GM19351 (cell line): ENCODE data around the gene HGS.

Experiments used
- ATAC-seq: cut with Tn5 transposase; IDR thresholded peaks from one replicate; pipeline ENCODE4 v1.9.1; 2021; ENCODE audit warnings: mild to moderate bottlenecking, moderate library complexity; ENCODE audit not compliant: unreplicated experiment

Gene HGS

DNA sequence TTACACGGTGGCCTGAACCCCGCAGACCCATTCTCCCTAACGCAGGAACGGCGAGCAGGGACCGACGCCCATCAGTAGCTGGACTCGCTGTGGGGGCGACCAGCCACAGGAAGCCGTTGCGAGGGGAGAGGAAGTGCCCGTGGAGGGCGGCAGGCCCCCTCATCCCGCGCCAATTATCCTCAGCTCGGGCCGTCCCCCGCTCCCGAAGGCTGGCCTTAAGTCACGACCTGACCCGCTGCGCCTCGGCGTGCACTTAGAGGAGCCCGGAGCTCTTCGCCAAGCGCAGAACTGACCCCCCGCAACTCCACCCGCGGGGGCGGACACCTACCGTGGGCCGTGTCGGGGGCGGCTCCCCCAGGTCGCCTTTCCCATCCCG is 615 bp upstream of the HGS start:
- ATAC-seq, result peak; percentile 2

DNA sequence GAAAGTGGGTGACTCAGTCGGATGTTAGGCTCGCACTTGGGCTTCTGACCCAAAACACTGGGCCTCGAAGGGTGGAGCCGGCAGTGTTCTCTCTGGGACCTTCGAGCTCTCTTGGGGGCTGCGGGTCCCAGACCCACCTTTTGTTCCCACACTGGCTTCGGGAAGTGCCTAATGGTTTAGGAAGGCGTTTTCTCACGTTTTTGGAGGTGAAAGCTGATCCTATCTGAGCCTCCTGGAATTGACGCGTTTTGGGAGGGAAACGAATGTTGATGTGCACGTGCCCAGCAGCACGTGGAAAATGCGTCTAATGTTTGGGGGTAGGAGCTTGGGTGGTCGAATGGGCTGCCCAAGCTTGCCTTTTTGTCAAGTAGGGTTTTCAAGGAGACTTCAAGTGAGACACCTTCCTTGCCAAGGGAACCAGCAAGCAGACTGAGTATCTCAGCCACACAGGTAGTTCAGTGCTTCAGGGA is 666 bp downstream of the HGS start:
- no peak for ATAC-seq

DNA sequence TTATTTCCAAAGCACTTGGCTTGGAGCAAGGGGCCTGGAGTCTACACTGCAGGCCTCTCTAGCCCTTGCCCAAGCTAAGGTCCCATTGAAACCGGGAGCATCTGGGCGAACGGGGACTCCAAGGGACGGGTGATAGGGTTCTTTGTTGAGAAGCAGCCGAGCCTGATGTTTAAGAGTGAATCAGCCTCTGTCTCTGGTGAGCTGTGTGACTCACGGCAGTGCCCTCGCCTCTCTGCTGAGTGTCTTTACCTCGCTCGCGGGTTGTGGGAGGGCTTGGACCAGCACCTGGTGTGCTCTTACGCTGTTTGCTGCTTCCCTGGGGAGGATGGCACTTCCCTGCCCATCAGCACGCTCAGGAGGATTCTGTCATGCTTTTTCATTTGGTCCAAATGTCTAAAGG is 1.3 kb downstream of the HGS start:
- ATAC-seq, result no peak

DNA sequence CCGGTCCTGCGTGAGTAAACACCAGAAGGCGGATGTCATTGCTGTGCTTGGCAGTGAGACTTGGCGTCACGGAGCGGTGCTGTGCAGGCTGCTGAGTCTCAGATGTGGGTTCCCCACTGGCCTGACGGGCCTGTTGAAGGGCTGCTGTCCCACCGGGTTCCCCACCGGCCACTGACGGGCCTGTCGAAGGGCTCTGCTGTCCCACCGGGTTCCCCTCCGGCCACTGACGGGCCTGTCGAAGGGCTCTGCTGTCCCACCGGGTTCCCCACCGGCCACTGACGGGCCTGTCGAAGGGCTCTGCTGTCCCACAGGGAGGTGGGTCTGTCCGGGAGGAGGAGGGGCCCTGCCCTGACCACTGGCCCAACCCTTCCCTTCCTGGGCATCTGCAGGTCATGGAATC is 2.8 kb downstream of the HGS start:
- ATAC-seq, result no peak

DNA sequence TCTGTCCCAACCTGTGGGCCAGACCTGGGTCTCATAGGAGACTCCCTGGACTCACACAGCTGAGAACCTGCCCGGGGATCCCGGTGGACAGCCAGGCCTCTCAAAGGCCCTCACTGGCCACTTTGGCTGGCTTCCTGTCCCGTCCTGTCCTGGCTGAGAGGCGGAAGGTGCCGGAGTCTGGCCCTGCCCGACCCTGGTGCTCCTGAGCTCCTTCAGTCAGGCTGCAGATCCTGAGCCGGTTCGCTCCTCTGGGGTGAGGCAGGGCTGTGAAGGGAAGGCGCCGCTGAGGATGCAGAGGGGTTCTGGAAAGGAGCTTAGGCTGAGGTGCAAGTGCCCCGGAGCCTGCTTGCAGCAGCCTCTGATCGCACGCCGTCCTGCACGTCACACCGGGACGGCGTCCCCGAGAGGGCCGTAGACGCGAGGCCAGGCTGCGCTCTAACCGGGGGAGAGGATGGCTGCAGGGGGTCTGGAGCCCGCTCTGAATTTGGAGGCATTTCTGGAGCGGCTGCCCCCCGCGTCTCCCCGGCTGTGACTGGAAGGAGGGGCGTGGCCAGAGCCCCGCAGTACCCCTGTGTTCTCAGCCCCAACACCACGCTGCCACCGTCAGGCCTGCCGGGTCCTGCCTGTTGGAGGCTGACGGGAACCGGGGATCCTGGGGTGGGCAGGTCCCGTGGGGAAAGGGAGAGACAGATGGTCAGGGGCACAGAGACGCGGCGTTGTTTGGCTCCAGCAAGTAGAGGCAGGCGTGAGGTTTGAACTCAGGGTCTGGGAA is 4.1 kb downstream of the HGS start:
- no peak for ATAC-seq

DNA sequence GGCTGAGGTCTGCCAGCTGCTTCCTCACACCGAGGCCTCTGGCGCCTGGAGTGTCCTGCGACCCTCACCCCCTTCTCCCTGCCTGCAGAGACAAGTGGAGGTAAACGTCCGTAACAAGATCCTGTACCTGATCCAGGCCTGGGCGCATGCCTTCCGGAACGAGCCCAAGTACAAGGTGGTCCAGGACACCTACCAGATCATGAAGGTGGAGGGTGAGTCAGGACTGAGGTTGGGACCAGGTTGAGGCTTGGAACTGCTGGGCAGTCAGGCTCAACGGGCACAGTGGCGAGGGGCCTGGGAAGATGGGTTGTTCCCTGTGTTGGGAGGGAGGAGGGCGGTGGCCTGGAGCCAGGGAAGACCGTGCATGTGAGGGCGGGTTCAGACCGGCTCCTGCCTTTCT is 4.8 kb downstream of the HGS start:
- no peak for ATAC-seq

DNA sequence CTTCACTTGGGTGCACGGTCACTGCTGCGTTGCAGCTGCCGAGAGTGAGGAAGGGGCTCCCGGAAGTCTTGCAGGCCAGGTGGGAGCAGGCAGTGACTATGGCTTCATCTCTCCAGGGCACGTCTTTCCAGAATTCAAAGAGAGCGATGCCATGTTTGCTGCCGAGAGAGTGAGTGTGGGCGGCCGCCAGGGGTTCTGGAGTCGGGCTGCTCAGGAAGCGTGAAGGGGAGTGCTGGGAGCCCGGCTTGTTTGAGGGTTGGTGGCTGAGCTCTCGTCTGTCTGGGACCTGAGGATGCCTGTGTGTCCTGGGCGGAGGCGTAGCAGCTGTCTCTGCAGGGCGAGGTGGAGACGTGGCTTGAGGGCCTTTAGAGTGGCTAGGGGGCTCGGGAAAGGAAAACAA is 6.3 kb downstream of the HGS start:
- ATAC-seq, result no peak

DNA sequence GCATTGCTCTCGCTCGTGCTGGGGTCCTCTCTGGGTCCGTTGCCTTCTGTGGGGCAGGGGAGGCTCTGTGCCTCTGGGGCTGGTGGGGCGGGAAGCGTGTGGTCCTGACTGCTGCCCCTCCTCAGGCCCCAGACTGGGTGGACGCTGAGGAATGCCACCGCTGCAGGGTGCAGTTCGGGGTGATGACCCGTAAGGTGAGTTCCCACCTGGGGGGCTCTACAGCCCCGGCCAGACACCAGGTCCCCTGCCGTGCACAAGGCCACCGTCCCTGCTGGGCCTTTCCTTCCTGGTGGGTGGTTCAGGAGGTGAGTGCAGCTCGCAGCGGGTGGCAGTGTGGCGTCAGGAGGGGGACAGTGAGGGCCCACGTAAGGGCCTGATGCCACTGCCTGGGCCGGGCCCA is 6.7 kb downstream of the HGS start:
- ATAC-seq, result no peak

DNA sequence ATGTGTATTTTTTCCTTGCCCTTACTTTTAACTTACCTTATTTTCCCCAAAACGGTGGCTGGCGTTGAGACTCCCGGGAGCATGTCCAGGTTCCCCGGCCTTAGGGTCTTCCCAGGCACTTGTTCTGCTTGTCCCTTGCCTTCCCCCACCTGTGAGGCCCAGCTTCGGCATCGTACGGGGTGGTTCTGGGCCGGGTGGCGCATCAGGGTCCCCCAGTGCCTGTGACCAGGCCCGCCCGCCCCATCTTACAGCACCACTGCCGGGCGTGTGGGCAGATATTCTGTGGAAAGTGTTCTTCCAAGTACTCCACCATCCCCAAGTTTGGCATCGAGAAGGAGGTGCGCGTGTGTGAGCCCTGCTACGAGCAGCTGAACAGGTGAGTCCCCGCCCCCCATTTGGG is 7.4 kb downstream of the HGS start:
- ATAC-seq, result no peak

DNA sequence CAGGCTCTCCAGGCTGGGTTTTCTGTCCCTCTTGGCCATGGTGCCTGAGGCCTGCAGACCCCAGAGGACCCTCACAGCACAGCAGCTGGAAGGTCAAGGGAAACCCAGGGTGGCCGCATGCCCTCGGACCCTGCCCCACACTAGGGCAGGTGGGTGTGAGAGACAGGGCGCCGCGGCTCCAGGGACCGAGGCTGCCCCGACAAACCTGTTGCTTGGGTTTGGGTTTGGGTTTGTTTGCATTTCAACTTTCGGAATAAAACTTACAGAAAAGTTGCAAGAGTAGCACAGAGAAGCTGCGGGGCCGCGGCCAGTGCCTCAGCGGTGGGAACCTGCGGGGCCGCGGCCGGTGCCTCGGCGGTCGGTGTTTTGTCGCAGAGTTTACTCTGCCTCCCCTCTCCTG is 7.8 kb downstream of the HGS start:
- ATAC-seq, result no peak

DNA sequence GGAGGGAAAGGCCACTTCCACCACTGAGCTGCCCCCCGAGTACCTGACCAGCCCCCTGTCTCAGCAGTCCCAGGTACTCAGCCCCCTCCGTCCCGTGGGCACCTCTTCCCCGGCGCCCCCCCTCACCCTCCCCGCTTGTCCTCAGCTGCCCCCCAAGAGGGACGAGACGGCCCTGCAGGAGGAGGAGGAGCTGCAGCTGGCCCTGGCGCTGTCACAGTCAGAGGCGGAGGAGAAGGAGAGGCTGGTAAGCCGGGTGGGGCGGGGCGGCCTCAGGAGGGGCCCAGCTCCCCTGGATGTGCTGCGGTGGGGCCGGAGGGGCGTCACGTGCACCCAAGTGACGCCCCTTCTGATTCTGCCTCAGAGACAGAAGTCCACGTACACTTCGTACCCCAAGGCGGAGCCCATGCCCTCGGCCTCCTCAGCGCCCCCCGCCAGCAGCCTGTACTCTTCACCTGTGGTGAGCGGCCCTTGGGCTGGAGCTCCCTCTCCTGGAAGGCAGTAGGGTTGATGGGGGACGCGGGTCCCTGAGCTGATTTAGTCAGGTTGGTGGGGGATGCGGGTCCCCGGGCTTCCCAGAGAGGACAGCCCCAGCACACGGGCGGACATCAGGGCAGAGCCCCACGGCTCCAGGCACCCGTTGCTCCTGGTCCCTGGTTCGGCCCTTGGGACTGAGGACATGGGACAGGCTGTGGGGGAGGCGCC is 9.8 kb downstream of the HGS start:
- ATAC-seq, result no peak

DNA sequence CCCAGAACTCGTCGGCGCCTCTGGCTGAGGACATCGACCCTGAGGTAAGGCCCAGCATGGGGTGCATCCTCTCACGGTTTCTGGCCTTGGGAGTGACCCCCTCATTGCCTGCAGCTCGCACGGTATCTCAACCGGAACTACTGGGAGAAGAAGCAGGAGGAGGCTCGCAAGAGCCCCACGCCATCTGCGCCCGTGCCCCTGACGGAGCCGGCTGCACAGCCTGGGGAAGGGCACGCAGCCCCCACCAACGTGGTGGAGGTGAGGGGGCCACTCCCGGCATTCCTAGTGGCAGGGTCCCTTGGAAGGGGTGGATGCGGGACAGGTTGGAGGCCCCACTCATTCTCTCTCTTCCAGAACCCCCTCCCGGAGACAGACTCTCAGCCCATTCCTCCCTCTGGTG is 11.0 kb downstream of the HGS start:
- ATAC-seq, result no peak

DNA sequence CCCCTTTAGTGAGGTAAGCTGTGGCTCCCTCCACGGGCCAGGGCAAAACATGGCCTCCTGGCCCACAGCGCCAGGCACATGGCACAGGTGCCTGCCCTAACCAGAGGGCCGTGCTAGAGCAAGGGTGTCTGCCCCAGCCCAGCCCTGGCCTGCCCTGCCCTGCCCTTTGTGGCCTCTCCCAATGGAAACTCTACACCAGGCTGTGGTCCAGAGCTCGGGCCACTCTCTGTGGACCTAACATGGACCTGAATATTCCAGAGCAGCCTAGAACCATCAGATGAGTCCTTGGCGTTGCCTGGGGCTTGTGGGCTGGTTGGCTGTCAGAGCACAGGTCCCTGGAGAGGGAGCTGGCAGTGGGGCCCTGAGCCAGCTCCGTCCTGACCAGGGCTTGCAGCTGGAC is 11.4 kb downstream of the HGS start:
- no peak for ATAC-seq

DNA sequence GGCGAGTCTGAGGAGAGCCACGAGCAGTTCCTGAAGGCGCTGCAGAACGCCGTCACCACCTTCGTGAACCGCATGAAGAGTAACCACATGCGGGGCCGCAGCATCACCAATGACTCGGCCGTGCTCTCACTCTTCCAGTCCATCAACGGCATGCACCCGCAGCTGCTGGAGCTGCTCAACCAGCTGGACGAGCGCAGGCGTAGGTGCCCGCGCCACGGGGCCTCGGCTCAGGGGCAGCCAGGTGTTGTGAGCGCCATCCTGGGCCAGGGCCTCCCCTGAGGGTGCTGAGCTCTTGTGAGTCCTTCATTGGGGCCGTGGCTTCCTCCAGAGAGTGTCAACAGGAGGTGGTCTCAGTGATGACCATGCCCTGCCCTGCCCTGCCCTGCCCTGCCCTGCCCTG is 12.0 kb downstream of the HGS start:
- no peak for ATAC-seq

DNA sequence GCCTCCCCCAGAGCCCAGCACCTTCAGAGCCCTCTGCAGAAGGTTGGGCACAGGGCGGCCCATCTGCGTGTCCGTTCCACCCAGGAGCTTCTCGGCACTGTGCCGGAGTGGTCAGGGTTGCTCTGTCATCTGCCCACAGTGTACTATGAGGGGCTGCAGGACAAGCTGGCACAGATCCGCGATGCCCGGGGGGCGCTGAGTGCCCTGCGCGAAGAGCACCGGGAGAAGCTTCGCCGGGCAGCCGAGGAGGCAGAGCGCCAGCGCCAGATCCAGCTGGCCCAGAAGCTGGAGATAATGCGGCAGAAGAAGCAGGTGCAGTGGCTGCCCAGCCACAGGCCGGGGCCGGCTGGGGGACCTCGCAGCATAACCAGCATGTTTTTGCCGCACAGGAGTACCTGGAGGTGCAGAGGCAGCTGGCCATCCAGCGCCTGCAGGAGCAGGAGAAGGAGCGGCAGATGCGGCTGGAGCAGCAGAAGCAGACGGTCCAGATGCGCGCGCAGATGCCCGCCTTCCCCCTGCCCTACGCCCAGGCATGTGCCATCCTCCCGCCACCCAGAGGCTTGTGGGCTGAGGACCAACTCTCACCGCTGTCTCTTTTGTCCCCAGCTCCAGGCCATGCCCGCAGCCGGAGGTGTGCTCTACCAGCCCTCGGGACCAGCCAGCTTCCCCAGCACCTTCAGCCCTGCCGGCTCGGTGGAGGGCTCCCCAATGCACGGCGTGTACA is 12.6 kb downstream of the HGS start:
- no peak for ATAC-seq

DNA sequence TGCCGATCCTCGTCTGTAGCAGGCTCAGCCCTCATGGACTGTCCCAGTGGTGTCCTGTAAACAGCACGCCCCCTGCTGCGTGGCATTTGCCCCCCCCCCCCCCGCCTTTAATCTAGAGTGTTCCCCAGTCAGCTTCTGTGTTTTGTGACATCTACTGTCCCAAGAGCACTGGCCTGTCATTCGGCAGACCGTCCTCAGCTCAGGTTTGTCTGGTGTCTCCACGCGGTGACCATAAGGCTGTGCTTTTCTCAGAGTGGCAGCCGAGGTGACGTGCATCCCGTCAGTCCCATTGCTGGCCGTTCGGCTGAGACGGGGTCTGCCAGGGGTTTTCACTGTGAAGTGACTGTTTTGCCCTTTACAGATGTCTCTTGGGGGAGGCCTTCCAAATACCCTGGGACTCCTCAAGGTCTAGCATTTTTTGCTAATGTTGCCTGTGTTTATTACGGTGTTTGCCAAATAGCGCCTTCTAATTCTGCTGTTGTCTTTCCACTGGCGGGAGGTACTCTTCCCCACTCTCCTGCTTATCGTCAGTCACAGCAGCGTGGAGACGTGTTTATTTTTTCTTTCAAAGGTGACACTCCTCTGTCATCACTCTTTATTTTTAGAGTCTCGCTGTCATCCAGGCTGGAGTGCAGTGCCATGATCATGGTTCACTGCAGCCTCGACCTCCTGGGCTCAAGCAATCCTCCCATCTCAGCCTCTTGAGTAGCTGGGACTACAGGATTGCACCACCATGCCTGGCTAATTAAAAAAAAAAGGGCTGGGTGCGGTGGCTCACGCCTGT is 13.6 kb downstream of the HGS start:
- ATAC-seq, result no peak

DNA sequence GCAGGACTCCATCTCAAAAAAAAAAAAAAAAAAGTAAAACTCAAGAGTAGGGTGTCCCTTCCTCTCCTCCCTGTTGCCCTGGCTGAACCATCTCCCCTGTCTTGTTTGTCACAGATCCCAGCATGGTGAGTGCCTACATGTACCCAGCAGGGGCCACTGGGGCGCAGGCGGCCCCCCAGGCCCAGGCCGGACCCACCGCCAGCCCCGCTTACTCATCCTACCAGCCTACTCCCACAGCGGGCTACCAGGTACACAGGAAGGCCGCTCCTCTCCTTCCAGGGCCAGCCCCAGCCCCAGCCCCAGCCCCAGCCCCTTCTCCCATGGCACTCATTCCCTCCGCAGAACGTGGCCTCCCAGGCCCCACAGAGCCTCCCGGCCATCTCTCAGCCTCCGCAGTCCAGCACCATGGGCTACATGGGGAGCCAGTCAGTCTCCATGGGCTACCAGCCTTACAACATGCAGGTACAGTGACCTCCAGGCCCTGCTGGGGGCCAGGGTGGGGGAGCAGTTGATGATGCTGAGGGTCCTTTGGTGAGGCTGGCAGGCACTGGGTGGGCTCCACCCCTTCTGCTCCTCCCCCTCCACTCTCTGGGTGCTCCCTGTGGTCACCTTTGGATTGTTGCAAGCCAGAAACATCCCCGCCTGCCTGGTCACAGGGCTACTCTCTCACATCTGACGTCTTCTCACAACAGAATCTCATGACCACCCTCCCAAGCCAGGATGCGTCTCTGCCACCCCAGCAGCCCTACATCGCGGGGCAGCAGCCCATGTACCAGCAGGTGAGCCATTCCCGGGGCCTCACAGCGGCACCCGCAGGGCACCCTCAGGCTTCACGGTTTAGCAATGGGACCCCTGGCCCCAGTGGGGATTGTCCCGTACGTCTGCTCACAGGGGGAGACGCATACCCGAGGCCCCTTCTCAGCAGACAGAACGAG is 16.8 kb downstream of the HGS start:
- no peak for ATAC-seq

DNA sequence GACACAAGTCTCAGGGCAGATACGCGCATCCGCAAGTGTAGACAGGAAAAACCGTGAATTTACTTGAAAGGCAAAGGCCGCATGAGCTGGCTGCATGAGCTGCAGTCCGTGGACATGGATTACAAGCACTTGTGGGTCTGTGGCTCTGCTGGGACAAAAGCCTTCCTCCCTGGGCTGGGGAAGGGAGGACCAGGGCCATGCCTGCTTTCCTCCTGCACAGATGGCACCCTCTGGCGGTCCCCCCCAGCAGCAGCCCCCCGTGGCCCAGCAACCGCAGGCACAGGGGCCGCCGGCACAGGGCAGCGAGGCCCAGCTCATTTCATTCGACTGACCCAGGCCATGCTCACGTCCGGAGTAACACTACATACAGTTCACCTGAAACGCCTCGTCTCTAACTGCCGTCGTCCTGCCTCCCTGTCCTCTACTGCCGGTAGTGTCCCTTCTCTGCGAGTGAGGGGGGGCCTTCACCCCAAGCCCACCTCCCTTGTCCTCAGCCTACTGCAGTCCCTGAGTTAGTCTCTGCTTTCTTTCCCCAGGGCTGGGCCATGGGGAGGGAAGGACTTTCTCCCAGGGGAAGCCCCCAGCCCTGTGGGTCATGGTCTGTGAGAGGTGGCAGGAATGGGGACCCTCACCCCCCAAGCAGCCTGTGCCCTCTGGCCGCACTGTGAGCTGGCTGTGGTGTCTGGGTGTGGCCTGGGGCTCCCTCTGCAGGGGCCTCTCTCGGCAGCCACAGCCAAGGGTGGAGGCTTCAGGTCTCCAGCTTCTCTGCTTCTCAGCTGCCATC is 17.7 kb downstream of the HGS start:
- no peak for ATAC-seq
